ENCODE results near the gene PFKP. TPM values are rescaled to one million over a fixed set of nuclear protein-coding genes. Genes with fewer than 3 reads are reported as not detected.

The PFKP gene
- total RNA-seq, 1 donor from 2014 or later, result 42.8 TPM

DNA sequence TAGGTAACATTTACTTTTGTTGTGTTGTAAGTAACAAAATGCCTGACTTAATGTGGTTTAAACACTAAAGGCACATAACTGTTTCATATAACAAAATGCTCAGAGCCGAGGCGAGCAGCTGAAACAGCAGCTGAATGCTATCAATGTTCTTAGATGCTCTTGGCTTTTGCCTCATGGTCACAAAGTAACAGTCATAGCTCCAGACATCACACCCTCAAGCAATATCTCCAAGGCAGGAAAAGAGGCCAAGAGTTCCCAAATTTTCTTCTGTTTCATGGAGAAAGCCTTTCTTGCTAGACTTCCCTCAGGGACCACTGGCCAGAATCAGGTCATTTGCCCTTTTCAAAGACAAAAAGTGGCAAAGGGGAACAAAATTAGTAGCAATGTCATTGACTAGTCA lies 43.5 kb upstream of the PFKP start:
- Mint-ChIP-seq H3K9me3 (peaks cover 4% of the 10 kb centered on the region), H3K4me3 (no peak overlapping the region), H3K27me3 (peaks cover 25% of the 10 kb centered on the region), H3K4me1 (no peaks in the 10 kb centered on the region), H3K36me3 (ENCODE audit: low read depth) (no peaks in the 10 kb centered on the region), H3K27ac (no peak overlapping the region)
- intact Hi-C loops (cut with micrococcal nuclease), result no loop called here
- ATAC-seq (ENCODE audit: low read depth), result no peak
- TF ChIP-seq CTCF (IDR thresholded peaks at IDR 0.05), result no peak
- ChIA-PET CTCF (no interaction called here), POLR2A (no interaction called here)
- DNase-seq, result no peak

- no peak for ATAC-seq (ENCODE audit: low read depth)
- Mint-ChIP-seq H3K4me1 (no peaks in the 10 kb centered on the region), H3K36me3 (ENCODE audit: low read depth) (no peaks in the 10 kb centered on the region), H3K9me3 (peaks cover 4% of the 10 kb centered on the region), H3K27me3 (peaks cover 30% of the 10 kb centered on the region), H3K4me3 (no peak overlapping the region), H3K27ac (no peak overlapping the region)
- CTCF ChIA-PET, result no interaction called here
- intact Hi-C loops (cut with micrococcal nuclease), result no loop called here
- DNase-seq, result no peak
- POLR2A ChIA-PET, result no interaction called here
- TF ChIP-seq CTCF (IDR thresholded peaks at IDR 0.05), result no peak
Measured at GRCh38 chr10:3025026-3025683, 42.2 kb upstream of the PFKP start.

DNA sequence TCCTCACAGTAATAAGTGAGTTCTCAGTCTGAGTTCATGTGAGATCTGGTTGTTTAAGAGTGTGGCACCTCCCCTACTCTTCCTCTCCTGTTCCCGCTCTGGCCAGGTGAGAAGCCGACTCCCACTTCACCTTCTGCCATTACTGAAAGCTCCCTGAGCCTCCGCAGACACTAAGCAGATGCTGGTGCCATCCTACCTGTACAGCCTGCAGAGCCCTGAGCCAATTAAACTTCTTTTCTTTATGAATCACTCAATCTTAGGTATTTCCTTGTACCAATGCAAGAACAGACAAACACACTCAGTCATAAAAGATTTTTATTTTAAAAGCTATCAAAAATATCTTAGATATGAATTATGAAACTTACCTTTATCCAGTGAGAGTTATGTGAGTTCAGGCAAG lies 39.5 kb upstream of the PFKP start:
- DNase-seq, result no peak
- no peak for ATAC-seq (ENCODE audit: low read depth)
- Mint-ChIP-seq H3K9me3 (peaks cover 4% of the 10 kb centered on the region), H3K4me3 (no peak overlapping the region), H3K27ac (no peak overlapping the region), H3K4me1 (no peaks in the 10 kb centered on the region), H3K27me3 (peaks cover 13% of the 10 kb centered on the region), H3K36me3 (ENCODE audit: low read depth) (no peaks in the 10 kb centered on the region)
- TF ChIP-seq CTCF (IDR thresholded peaks at IDR 0.05), result no peak
- POLR2A ChIA-PET, result no interaction called here
- CTCF ChIA-PET, result no interaction called here
- intact Hi-C loops (cut with micrococcal nuclease), result no loop called here

DNA sequence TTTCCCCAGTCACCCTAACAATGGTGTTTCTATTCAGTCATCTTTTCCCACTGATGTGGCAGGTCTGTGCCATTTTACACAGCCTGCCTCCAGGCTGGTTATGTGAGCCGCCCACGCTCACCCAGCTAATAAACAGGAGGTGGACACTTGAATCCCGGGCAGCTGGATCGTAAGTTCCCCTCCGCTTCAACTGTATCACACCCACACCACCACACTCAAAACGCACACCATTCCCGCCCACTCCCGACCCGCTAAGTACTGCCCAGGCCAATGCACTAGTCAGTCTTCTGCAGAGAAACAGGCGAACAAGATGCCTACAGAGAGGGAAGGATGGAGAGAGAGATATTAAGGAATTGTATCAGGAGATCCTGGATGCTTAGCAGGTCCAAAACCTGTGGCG lies 38.9 kb upstream of the PFKP start:
- Mint-ChIP-seq H3K27me3 (peaks cover 9% of the 10 kb centered on the region), H3K4me3 (no peak overlapping the region)
- intact Hi-C loops (cut with micrococcal nuclease), result no loop called here

DNA sequence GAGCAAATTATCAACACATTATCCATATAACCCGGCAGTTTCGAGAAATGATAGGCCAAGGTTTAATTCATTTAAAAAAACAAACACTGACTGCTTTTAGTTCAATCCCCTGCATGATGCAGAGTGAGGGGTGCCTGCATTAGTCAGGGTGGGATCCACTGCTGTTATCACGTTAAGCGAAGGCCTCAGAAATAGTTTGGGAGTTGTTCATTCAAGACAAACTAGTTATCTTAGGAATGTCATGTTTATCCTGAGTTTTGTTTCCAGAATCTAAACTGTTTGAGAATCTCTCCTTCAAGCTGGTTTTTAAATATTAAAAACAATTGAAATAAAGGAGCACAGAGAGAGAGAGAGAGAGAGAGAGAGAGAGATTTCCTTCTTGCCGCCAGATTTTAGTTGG lies 36.6 kb upstream of the PFKP start:
- DNase-seq (no peak), ATAC-seq (ENCODE audit: low read depth) (no peak)
- CTCF ChIA-PET, result interaction anchor here (0.8 to 1.1 kb wide), 2 partner anchors 13 kb away, joined by 3 read pairs; no protein-coding TSS in a partner anchor
- Mint-ChIP-seq H3K36me3 (ENCODE audit: low read depth) (no peaks in the 10 kb centered on the region), H3K4me3 (no peak overlapping the region), H3K9me3 (peaks cover 4% of the 10 kb centered on the region), H3K27me3 (peaks cover 7% of the 10 kb centered on the region), H3K4me1 (peaks cover 24% of the 10 kb centered on the region), H3K27ac (no peak overlapping the region)
- intact Hi-C loops (cut with micrococcal nuclease), result no loop called here
- TF ChIP-seq CTCF (IDR thresholded peaks at IDR 0.05), result no peak
- POLR2A ChIA-PET, result no interaction called here

More for the DNA sequence above, 38.9 kb upstream of the PFKP start:
- DNase-seq, result no peak
- no peak overlapping the region for H3K27ac Mint-ChIP-seq
- ChIA-PET POLR2A (no interaction called here), CTCF (no interaction called here)
- no peaks in the 10 kb centered on the region for H3K9me3 Mint-ChIP-seq
- peaks cover under 1% of the 10 kb centered on the region for H3K4me1 Mint-ChIP-seq
- no peaks in the 10 kb centered on the region for H3K36me3 Mint-ChIP-seq (ENCODE audit: low read depth)
- no peak for TF ChIP-seq CTCF (IDR thresholded peaks at IDR 0.05)
- no peak for ATAC-seq (ENCODE audit: low read depth)
